Astrocyte of the spinal cord (primary cell): ENCODE results near the gene CD160.

Experiments used
- DNase-seq: peaks from one replicate; pipeline ENCODE4 v3.0.0; 2011; ENCODE audit warnings: low read depth, low spot score
- H3K4me3 ChIP-seq: 2 replicates; pipeline ENCODE4 v1.5.1; 2011; ENCODE audit warnings: low read depth, mild to moderate bottlenecking, low read length, moderate library complexity
- in situ Hi-C: cut with HindIII; loops from 2 replicates; pipeline ENCODE4 v1.10.0; 2017; ENCODE audit warnings: low sequenced_read_pairs
- TF ChIP-seq, protein P1 (sequence below): IDR thresholded peaks from 2 replicates; pipeline ENCODE4 v1.5.1; 2012; ENCODE audit warnings: low read depth, mild to moderate bottlenecking, low read length, inconsistent platforms

Gene CD160

DNA sequence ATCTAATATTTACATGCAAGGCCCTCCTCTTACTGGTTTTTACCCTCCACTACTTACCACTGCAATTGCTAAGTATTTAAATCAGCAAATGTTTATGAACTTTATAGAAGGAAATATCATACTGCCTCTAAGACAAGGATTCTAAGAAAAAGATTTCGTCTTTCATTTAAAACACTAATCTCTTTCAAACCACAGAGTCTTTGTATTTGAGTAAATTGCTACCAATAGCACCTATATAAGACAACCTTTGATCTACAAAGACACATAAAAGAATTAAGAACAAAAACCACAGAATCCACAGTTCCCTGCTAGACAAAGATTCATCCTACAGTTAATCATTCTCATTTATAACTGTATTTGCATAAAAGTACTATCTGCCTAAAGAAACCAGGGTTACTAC is 67.0 kb downstream of the CD160 start:
- DNase-seq: no peak
- H3K4me3 ChIP-seq: no peak overlapping the region
- in situ Hi-C loops: no loop called here
- TF ChIP-seq, protein P1, sequence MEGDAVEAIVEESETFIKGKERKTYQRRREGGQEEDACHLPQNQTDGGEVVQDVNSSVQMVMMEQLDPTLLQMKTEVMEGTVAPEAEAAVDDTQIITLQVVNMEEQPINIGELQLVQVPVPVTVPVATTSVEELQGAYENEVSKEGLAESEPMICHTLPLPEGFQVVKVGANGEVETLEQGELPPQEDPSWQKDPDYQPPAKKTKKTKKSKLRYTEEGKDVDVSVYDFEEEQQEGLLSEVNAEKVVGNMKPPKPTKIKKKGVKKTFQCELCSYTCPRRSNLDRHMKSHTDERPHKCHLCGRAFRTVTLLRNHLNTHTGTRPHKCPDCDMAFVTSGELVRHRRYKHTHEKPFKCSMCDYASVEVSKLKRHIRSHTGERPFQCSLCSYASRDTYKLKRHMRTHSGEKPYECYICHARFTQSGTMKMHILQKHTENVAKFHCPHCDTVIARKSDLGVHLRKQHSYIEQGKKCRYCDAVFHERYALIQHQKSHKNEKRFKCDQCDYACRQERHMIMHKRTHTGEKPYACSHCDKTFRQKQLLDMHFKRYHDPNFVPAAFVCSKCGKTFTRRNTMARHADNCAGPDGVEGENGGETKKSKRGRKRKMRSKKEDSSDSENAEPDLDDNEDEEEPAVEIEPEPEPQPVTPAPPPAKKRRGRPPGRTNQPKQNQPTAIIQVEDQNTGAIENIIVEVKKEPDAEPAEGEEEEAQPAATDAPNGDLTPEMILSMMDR: no peak

DNA sequence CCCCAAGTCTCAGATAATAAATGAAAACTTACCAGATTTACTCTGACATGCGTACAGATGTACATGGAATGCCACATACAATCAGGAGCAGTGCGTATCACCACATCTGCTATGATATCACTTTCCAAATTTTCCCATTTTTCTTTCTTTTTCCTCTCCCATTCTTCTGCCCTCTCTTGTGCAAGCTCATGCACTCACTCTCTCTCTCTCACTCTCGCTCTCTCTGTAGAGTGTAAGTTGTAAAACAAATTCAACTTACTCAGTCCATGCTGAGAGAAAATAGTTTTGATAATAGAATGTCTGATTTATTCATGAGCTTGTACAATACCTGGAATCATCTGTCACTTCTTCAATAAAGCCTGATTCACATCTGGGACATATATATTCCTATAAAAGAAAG is 69.3 kb downstream of the CD160 start:
- DNase-seq: no peak
- H3K4me3 ChIP-seq: no peak overlapping the region
- in situ Hi-C loops: no loop called here
- TF ChIP-seq, protein P1: no peak
